Kidney (tissue), 14 donors: Measurements from ENCODE around the gene KRT33A. TPM values are rescaled to one million over a fixed set of nuclear protein-coding genes. Genes with fewer than 3 reads are reported as not detected.

Source experiments
- DNase-seq, 5 donors: peaks; one replicate each; pipeline ENCODE4 v3.0.0-alpha.2; 2013 to 2020
- FAIRE-seq: peaks from 2 replicates; lab custom pipeline; 2012; peaks lifted over from hg19 to GRCh38; lab: Jason Lieb, UNC
- H3K27ac ChIP-seq, 2 donors: one replicate each; pipeline ENCODE4 v1.7.0; 2013; ENCODE audit warnings: low read depth in 2 of 2, low read length in 2 of 2, inconsistent platforms in 1 of 2
- H3K27me3 ChIP-seq: one replicate; pipeline ENCODE4 v1.7.1; 2013; ENCODE audit warnings: low read length, inconsistent platforms; ENCODE audit not compliant: control insufficient read depth, insufficient read depth
- H3K36me3 ChIP-seq, 3 donors: one replicate each; pipeline versions ENCODE4 v1.7.0 to v1.7.1; 2013; ENCODE audit warnings: low read length in 3 of 3, control low read depth in 1 of 3, inconsistent platforms in 1 of 3; ENCODE audit not compliant: insufficient read depth in 3 of 3, control insufficient read depth in 2 of 3
- H3K4me1 ChIP-seq, 3 donors: one replicate each; pipeline versions ENCODE4 v1.7.0 to v1.7.1; 2013; ENCODE audit warnings: low read length in 3 of 3, inconsistent platforms in 1 of 3, low read depth in 1 of 3; ENCODE audit not compliant: control insufficient read depth in 2 of 3, insufficient read depth in 2 of 3
- H3K4me3 ChIP-seq, 3 donors: one replicate each; pipeline versions ENCODE4 v1.7.0 to v1.8.1; 2013; ENCODE audit warnings: low read length in 3 of 3, control low read depth in 1 of 3, inconsistent platforms in 1 of 3
- H3K9ac ChIP-seq, 3 donors: one replicate each; pipeline versions ENCODE4 v1.7.0 to v1.7.1; 2013; ENCODE audit warnings: low read length in 3 of 3, control low read depth in 1 of 3, inconsistent platforms in 1 of 3
- H3K9me3 ChIP-seq, 3 donors: one replicate each; pipeline versions ENCODE4 v1.7.0 to v1.7.1; 2013; ENCODE audit warnings: low read length in 3 of 3, control low read depth in 1 of 3, inconsistent platforms in 1 of 3; ENCODE audit not compliant: control insufficient read depth in 2 of 3, insufficient read depth in 1 of 3
- CTCF ChIP-seq: IDR thresholded peaks from 3 replicates; pipeline ENCODE4 v1.5.1; 2012; ENCODE audit warnings: mild to moderate bottlenecking, moderate library complexity, borderline replicate concordance; ENCODE audit not compliant: insufficient read depth; ENCODE audit errors: extremely low read depth
- intact Hi-C: fragments of 100-400 bp; cut with DNase I; formaldehyde crosslinking; loops from one replicate; pipeline ENCODE4 v1.11.1; 2022
- polyA plus RNA-seq: library from polyadenylated mRNA; stranded (reverse); fragments of 350-450 nt; fragmentation: Illumina TruSeq; extraction: RNeasy Lipid Tissue Mini Kit (QIAGEN cat#74804); gene quantifications from one replicate; pipeline ENCODE4 v1.2.3, GENCODE V29; 2014; ENCODE audit warnings: low read depth, low replicate concordance; ENCODE audit not compliant: insufficient read depth
- total RNA-seq: library from RNA; stranded (reverse); fragmentation: NEBNext Ultra II Directional; extraction: Animal tissue kit (Norgen Biotek cat#: 25700); gene quantifications from one replicate; pipeline ENCODE4 v1.2.1, GENCODE V29; 2021
- donor health status: control.
- donor health status: control.
- donor health status: control.
- donor health status: control.
- donor health status: control.
- donor health status: DM: yes; HTN: yes; CAD: no.
- donor health status: Normal renal cell carcinoma (clear cell type).

Gene KRT33A
- total and polyA plus RNA-seq, 2 donors from 2014 or later, result not detected

GRCh38 chr17:41394254-41394996, 43.8 kb upstream of the KRT33A start:
- FAIRE-seq, result no peak
- H3K9me3 ChIP-seq, result no peaks in the 10 kb centered on the region
- H3K36me3 ChIP-seq, result no peaks in the 10 kb centered on the region
- no peak overlapping the region for H3K9ac ChIP-seq
- intact Hi-C loops, result no loop called here
- H3K27me3 ChIP-seq, result no peaks in the 10 kb centered on the region
- no peak for TF ChIP-seq CTCF
- H3K4me3 ChIP-seq, result no peak overlapping the region
- peaks cover 0 to 3% (median 0%) of the 10 kb centered on the region in 3 donors for H3K4me1 ChIP-seq
- no peak for DNase-seq
- no peak overlapping the region for H3K27ac ChIP-seq

- H3K4me3 ChIP-seq, result no peak overlapping the region
- H3K36me3 ChIP-seq, result no peaks in the 10 kb centered on the region
- DNase-seq (no peak), FAIRE-seq (no peak)
- no peak overlapping the region for H3K9ac ChIP-seq
- no peak overlapping the region for H3K27ac ChIP-seq
- intact Hi-C loops, result no loop called here
- H3K4me1 ChIP-seq, result peaks cover 0 to 3% (median 0%) of the 10 kb centered on the region in 3 donors
- TF ChIP-seq CTCF, result no peak
- H3K9me3 ChIP-seq, result no peaks in the 10 kb centered on the region
- no peaks in the 10 kb centered on the region for H3K27me3 ChIP-seq
Measured at GRCh38 chr17:41393826-41394225, 43.2 kb upstream of the KRT33A start.

GRCh38 chr17:41393294-41393693, 42.7 kb upstream of the KRT33A start:
- FAIRE-seq, result no peak
- no peaks in the 10 kb centered on the region for H3K27me3 ChIP-seq
- intact Hi-C loops, result no loop called here

More at GRCh38 chr17:41393294-41393693, 42.7 kb upstream of the KRT33A start:
- Histone ChIP-seq H3K9me3 (no peaks in the 10 kb centered on the region), H3K9ac (no peak overlapping the region), H3K4me3 (no peak overlapping the region), H3K36me3 (no peaks in the 10 kb centered on the region), H3K27ac (no peak overlapping the region), H3K4me1 (peaks cover 0 to 3% (median 0%) of the 10 kb centered on the region in 3 donors)
- no peak for TF ChIP-seq CTCF
- DNase-seq, result no peak
